Fibroblast of lung (primary cell): ENCODE measurements around the gene KLHL17.

ENCODE experiments used
- CTCF ChIP-seq, 2 donors: IDR thresholded peaks in 1 of 2; conservative IDR thresholded peaks in 1 of 2; 1 replicate in 1 of 2; 2 replicates in 1 of 2; pipeline ENCODE4 v1.5.1; 2011 to 2012; ENCODE audit warnings: low read length in 2 of 2, control low read depth in 1 of 2, inconsistent platforms in 1 of 2, low read depth in 1 of 2, mild to moderate bottlenecking in 1 of 2
- EZH2 ChIP-seq: IDR thresholded peaks from 2 replicates; pipeline ENCODE4 v1.5.1; 2012; ENCODE audit warnings: low read length, control low read depth, mild to moderate bottlenecking; ENCODE audit errors: missing control alignments

DNA sequence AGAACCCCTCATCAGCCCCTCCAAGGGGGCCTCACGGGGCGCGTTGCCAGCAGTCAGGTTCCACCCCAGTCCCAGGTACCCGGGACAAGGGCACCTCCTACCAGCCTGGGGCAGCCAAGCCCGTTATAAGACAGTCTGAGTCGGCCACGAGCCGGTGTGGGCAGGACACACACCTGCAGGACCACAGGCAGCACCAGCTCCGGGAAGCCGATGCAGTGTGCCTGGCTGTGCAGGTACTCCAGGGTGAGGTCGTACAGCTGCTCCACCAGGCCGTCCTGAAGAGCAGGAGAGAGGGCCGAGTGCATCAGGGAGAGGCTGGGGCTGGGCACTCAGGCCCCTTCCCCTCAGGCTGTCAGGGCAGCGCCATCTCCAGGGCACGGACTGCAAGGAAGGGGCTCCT, 12.4 kb upstream of the KLHL17 start:
- TF ChIP-seq CTCF (conservative IDR thresholded peaks at IDR 0.05 in 1 of 2, IDR thresholded peaks at IDR 0.05 in 1 of 2; ENCODE audit: low read depth in 1 of 2, low read length in 2 of 2): no peak
- no peak for TF ChIP-seq EZH2
